Stimulated activated CD4-positive, alpha-beta T cell treated with anti-CD3 and anti-CD28 coated beads, TNF-alpha, amount 100 ng/mL, for 24 hours (primary cell): ENCODE measurements around the gene ZNF486.
"Not testable (repeated sequence)": the region's sequence is repeated elsewhere in the genome, so short reads cannot be mapped to it uniquely, and the experiment has no call there.

Experiments
- DNase-seq, 3 experiments: peaks; one replicate each; pipeline ENCODE4 v3.0.0-alpha.2; 2020; ENCODE audit warnings: low read depth in 3 of 3

The ZNF486 gene

GRCh38 chr19:20167020-20167644 is at the start of gene ZNF486:
ZNF486 (plus strand) TSS chr19:20167214; CDS start chr19:20167331, 117 bp downstream.
- peak; percentile 75 to 89 (median 87) for DNase-seq

- not testable (repeated sequence) for DNase-seq
These were observed 48.8 kb upstream of the ZNF486 start for GRCh38 chr19:20118064-20118839.

GRCh38 chr19:20124879-20125278 is 42.1 kb upstream of the ZNF486 start:
- DNase-seq: no peak

GRCh38 chr19:20132933-20133332 is 34.1 kb upstream of the ZNF486 start:
- not testable (repeated sequence) for DNase-seq

- DNase-seq: not testable (repeated sequence)
These were observed 29.3 kb upstream of the ZNF486 start for GRCh38 chr19:20137714-20138113.

- no peak for DNase-seq
These were observed 15.3 kb upstream of the ZNF486 start for GRCh38 chr19:20151617-20152145.

DNA sequence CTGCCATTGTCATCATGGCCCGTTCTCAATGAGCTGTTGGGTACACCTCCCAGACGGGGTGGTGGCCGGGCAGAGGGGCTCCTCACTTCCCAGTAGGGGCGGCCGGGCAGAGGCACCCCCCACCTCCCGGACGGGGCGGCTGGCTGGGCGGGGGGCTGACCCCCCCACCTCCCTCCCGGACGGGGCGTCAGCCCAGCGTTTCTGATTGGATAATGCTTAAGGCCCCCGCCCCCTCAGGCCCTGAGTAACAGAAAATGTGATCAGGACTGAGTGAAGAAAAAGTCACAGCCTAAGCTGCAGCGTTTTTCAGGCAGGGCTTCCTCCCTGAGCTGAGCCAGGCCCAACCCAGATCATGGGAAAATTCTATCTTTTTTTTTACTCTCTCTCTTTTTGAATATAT is 14.5 kb upstream of the ZNF486 start:
- DNase-seq: not testable (repeated sequence)

DNA sequence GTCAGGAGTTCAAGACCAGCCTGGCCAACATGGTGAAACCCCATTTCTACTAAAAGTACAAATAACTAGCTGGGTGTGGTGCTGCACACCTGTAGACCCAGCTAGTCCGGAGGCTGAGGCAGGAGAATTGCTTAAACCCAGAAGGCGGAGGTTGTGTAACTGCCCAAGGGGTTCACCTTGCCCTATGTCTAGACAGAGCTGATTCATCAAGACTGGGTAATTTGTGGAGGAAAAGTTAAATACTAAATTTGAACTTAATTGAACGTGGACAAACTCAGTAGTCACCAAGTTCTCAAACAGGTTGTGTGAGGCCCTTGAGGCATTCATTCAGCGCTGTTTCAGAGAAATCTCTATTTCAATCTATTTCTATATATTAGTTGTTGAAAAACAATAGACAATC is 13.7 kb upstream of the ZNF486 start:
- no peak for DNase-seq

GRCh38 chr19:20154636-20155035 is 12.4 kb upstream of the ZNF486 start:
- DNase-seq: no peak

DNA sequence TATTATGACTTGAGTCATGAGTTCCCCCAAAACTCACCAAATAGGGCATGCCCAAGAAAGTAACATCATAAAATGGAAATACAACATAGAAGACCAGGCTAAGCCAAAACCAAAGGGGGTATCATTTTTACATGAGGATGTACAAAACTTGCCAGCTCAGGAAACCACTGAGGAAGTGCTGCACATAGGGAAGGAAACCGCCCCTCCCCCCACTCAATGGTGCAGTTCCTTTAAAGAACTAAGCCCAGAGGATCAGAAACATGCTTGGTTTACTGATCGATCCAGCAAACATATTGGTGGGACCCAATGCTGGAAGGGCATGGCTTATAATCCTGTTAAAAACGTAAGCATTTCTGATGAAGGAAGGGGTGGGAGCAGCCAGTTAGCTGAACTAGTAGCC is 4.2 kb upstream of the ZNF486 start:
- DNase-seq: no peak

GRCh38 chr19:20164456-20164855 is 2.6 kb upstream of the ZNF486 start:
- DNase-seq: no peak

DNA sequence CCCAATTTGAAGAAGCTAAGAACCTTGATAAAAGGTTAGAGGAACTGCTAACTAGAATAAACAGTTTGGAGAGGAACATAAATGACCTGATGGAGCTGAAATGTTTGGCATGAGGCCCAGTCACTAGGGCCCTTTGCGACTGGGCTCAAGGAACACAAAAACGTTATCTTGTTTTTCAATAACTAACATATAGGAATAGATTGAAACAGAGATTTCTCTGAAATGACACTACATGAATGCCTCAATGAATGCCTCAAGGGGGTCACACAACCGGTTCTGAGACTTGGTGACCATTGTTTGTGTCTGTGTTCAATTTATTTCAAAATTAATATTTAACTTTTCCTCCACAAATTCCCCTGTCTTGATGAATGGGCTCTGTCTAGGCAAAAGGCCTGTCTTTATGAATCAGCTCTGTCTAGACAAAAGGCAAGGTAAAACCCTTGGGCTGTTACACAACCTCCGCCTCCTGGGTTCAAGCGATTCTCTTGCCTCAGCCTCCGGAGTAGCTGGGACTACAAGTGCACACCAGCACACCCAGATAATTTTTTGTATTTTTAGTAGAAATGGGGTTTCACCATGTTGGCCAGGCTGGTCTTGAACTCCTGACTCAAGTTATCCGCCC is 932 bp upstream of the ZNF486 start:
- no peak for DNase-seq

DNA sequence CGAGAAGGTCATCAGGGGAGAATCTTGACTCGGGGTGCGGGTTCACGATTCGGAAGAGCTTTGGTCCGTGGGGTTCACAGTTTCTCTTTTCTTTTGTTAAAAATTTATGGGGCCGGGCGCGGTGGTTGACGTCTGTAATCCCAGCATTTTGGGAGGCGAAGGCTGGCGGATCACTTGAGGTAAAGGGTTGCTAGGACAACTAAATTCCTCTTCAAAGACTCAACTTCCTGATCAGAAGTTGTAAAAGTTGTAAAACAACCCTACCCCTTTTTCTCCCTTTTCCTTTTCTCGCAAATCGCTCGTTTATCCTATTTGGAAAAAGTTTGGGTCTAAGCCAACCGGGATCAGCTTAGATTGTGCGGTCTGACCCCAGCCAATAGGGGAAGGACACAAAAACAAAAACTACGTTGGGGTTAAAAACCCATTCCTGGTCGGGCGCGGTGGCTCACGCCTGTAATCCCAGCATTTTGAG is 673 bp downstream of the ZNF486 start:
- no peak for DNase-seq

DNA sequence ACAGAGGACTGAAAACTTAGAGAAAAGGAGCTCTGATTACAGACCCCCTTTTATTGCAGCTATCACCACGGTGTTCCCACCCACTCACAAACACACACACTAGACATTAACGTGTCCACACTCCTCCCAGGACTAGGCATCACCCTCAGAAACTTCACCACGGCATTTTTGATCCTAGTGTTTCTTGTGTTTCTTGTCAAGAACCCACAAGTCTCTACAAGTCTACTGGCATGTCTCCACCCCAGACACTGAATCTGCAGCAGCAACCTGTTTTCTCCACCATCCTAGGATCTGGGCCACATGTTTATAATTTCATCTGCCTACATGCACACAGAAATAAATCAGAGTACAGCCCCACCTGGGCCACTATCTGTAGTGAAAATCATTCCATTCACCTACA is 4.3 kb downstream of the ZNF486 start:
- no peak for DNase-seq

GRCh38 chr19:20175848-20176247 is 8.8 kb downstream of the ZNF486 start:
- not testable (repeated sequence) for DNase-seq

DNA sequence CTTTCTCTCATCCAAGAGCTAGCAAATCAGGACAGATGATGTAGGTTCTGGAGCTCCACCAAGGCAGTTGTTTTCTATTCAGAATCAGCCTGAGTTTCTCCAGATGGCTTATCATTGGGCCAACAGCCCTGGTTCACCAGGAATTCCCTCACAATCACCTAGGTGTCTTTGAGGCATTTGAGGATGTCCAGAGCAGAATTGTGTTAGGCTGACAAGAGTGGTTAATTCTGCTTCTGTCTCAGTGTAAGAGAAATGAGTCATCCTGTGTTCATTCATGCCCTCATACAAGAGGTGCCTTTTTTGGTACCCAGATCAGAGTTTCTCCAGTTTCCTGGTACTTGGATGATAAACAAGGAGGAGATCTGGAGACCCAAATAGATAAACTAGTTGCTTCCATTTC is 12.9 kb downstream of the ZNF486 start:
- not testable (repeated sequence) for DNase-seq

GRCh38 chr19:20182222-20182785 is 15.3 kb downstream of the ZNF486 start:
- DNase-seq: no peak

DNA sequence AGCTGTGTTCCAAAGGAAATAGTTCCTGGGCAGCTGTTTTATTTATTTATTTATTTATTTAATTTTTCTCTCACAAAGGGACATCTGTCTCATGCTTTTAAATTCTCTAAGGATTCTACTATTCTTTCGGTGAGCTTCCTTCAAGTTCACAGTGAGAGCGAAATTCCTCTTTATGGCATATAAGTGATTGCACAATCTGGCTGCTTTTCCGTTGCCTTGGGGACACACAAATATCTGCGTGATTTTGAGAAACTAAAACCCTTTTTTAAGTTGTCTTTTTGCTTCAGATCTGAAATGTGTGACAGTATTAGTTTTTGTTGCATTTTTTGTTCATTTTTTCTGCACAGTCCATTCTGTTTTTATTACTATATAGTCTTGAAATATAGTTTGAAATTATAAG is 19.2 kb downstream of the ZNF486 start:
- no peak for DNase-seq

- DNase-seq: no peak
These were observed 30.7 kb downstream of the ZNF486 start for GRCh38 chr19:20197747-20198146.

- no peak for DNase-seq
These were observed 42.0 kb downstream of the ZNF486 start for GRCh38 chr19:20209051-20209450.

DNA sequence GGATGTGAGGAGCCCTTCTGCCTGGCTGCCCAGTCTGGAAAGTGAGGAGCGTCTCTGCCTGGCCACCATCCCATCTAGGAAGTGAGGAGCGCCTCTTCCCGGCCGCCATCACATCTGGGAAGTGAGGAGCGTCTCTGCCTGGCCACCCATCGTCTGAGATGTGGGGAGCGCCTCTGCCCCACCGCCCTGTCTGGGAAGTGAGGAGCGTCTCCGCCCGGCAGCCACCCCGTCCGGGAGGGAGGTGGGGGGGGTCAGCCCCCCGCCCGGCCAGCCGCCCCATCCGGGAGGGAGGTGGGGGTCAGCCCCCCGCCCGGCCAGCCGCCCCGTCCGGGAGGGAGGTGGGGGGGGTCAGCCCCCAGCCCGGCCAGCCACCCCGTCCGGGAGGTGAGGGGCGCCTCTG is 47.4 kb downstream of the ZNF486 start:
- not testable (repeated sequence) for DNase-seq

DNA sequence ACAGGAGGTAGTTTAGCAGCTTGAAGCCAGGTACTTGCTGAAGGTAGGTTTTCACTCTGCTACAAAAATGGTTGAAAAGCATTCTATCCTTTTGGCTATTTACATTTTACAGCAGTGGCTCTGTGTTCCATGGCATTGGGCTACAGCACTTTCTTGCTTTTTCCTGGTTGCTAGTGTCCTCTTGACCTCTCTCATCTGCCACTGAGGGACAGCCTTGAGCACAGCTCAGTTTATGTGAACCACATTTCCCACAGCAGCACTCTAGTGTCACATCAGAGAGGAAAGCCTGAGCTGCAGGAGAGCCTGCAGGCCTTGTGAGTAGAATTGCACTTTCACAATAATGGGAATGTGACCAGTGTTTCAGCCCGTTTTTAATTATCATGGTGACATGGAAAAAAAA is 54.6 kb downstream of the ZNF486 start:
- not testable (repeated sequence) for DNase-seq
